ENCODE measurements around the gene OLFML1.

Gene OLFML1

DNA sequence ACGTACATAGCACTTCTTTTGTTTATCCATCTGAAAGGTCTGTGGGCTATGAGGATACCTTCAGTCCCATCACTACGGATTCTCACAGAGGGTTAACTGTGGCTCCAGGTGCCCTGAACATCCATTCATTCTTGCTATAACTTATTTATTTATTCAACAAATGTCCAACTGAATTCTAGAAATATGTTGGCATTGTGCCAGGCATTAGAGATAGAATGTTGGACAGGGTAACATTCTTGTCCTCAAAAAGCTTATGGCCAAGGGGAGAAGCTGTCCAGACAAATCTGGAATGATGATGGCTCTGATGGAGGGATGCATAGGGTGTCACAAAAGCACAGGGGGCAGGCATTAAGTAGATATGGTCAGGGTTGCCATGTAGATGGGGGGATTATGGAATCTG, 8.4 kb downstream of the OLFML1 start:
- 87% methylated on average over 1 of the region's 2 CpGs for WGBS
- H3K79me1 ChIP-seq (replicated peaks; ENCODE audit: low read length, poor library complexity, severe bottlenecking): no peaks in the 10 kb centered on the region
- H3K4me1 ChIP-seq (ENCODE audit: control insufficient read depth, insufficient read depth, low read depth, low read length): no peaks in the 10 kb centered on the region
- no peak overlapping the region for H2BK15ac ChIP-seq (ENCODE audit: low read depth, poor library complexity, severe bottlenecking)
- H2BK12ac ChIP-seq (ENCODE audit: low read length in 2 of 2): no peak overlapping the region
- no peak overlapping the region for H4K8ac ChIP-seq (ENCODE audit: low read length)
- no peak overlapping the region for H2AFZ ChIP-seq (ENCODE audit: low read depth, low read length)
- peaks cover 0 to 63% of the 10 kb centered on the region in 2 experiments for H3K36me3 ChIP-seq (ENCODE audit: control insufficient read depth in 1 of 2, insufficient read depth in 2 of 2, low read depth in 1 of 2, low read length in 2 of 2)
- H3K4ac ChIP-seq (ENCODE audit: low read depth in 1 of 2, low read length in 2 of 2): no peak overlapping the region
- H2AK5ac ChIP-seq (ENCODE audit: low read length, severe bottlenecking): no peak overlapping the region
- H3K23ac ChIP-seq (ENCODE audit: low read length in 2 of 2): no peak overlapping the region
- H3K9me3 ChIP-seq (ENCODE audit: control insufficient read depth, low read length): no peaks in the 10 kb centered on the region
- no peak for DNase-seq
- H3K14ac ChIP-seq (ENCODE audit: low read length in 2 of 2): no peak overlapping the region
- H3K4me3 ChIP-seq (ENCODE audit: insufficient read depth in 1 of 2, low read depth in 1 of 2, low read length in 2 of 2): no peak overlapping the region
- H3K27ac ChIP-seq (ENCODE audit: low read length, poor library complexity, severe bottlenecking): no peak overlapping the region
- H3K4me2 ChIP-seq (ENCODE audit: low read length, poor library complexity, severe bottlenecking): no peak overlapping the region
- no peak overlapping the region for H2BK5ac ChIP-seq (ENCODE audit: low read depth, low read length, poor library complexity, severe bottlenecking)
- no peak overlapping the region for H3K18ac ChIP-seq (ENCODE audit: low read depth in 1 of 2, low read length in 2 of 2)
- H3K9ac ChIP-seq (ENCODE audit: low read length): no peak overlapping the region
- H3K27me3 ChIP-seq (ENCODE audit: control insufficient read depth in 1 of 2, insufficient read depth in 1 of 2, low read length in 2 of 2): no peaks in the 10 kb centered on the region
- no peak overlapping the region for H4K91ac ChIP-seq (ENCODE audit: low read length)
- H2BK120ac ChIP-seq (ENCODE audit: low read depth, low read length): no peak overlapping the region

DNA sequence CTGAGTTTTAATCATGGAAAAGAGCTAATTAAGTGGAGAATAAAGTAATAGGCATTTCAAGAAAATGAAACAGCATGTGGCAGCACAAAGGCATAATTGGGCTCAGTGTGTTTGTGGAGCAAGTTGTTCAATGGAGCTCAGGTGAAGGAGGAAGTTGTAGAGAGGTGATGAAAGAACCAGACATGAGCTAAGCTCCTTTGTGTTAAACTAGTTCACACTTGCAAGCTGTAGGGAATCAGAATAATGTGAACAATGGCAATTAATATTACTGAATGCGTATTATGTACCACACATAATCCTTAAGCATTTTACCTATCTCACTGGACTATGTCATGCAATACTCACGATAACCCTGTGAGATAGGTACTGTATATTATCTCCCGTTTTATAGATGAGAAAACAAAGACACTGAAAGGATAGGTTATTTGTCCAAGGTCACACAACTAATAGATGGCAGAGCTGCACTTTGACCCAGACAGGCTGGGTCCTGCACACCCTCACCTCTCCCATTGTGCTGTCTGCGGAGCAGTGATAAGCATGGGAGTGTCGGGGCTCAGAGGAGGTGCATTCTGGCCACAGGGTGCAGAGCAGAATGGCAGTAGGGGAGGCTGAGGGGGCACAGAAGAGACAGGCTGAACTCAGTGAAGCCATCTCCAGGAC, 8.9 kb downstream of the OLFML1 start:
- H2AFZ ChIP-seq (ENCODE audit: low read depth, low read length): no peak overlapping the region
- WGBS: 90% methylated on average over 4 of the region's 5 CpGs
- H3K27ac ChIP-seq (ENCODE audit: low read length, poor library complexity, severe bottlenecking): no peak overlapping the region
- no peaks in the 10 kb centered on the region for H3K4me1 ChIP-seq (ENCODE audit: control insufficient read depth, insufficient read depth, low read depth, low read length)
- H3K79me1 ChIP-seq (replicated peaks; ENCODE audit: low read length, poor library complexity, severe bottlenecking): no peaks in the 10 kb centered on the region
- no peaks in the 10 kb centered on the region for H3K9me3 ChIP-seq (ENCODE audit: control insufficient read depth, low read length)
- H3K23ac ChIP-seq (ENCODE audit: low read length in 2 of 2): no peak overlapping the region
- H2BK5ac ChIP-seq (ENCODE audit: low read depth, low read length, poor library complexity, severe bottlenecking): no peak overlapping the region
- H4K8ac ChIP-seq (ENCODE audit: low read length): no peak overlapping the region
- H3K14ac ChIP-seq (ENCODE audit: low read length in 2 of 2): no peak overlapping the region
- no peaks in the 10 kb centered on the region for H3K27me3 ChIP-seq (ENCODE audit: control insufficient read depth in 1 of 2, insufficient read depth in 1 of 2, low read length in 2 of 2)
- no peak overlapping the region for H3K4me2 ChIP-seq (ENCODE audit: low read length, poor library complexity, severe bottlenecking)
- H3K18ac ChIP-seq (ENCODE audit: low read depth in 1 of 2, low read length in 2 of 2): peak overlapping the region in 1 of 2 experiments; percentile 1
- no peak overlapping the region for H2BK12ac ChIP-seq (ENCODE audit: low read length in 2 of 2)
- DNase-seq: no peak
- peaks cover 0 to 61% of the 10 kb centered on the region in 2 experiments for H3K36me3 ChIP-seq (ENCODE audit: control insufficient read depth in 1 of 2, insufficient read depth in 2 of 2, low read depth in 1 of 2, low read length in 2 of 2)
- H3K4ac ChIP-seq (ENCODE audit: low read depth in 1 of 2, low read length in 2 of 2): no peak overlapping the region
- H2BK15ac ChIP-seq (ENCODE audit: low read depth, poor library complexity, severe bottlenecking): no peak overlapping the region
- no peak overlapping the region for H3K4me3 ChIP-seq (ENCODE audit: insufficient read depth in 1 of 2, low read depth in 1 of 2, low read length in 2 of 2)
- no peak overlapping the region for H3K9ac ChIP-seq (ENCODE audit: low read length)
- no peak overlapping the region for H4K91ac ChIP-seq (ENCODE audit: low read length)
- no peak overlapping the region for H2AK5ac ChIP-seq (ENCODE audit: low read length, severe bottlenecking)
- no peak overlapping the region for H2BK120ac ChIP-seq (ENCODE audit: low read depth, low read length)

DNA sequence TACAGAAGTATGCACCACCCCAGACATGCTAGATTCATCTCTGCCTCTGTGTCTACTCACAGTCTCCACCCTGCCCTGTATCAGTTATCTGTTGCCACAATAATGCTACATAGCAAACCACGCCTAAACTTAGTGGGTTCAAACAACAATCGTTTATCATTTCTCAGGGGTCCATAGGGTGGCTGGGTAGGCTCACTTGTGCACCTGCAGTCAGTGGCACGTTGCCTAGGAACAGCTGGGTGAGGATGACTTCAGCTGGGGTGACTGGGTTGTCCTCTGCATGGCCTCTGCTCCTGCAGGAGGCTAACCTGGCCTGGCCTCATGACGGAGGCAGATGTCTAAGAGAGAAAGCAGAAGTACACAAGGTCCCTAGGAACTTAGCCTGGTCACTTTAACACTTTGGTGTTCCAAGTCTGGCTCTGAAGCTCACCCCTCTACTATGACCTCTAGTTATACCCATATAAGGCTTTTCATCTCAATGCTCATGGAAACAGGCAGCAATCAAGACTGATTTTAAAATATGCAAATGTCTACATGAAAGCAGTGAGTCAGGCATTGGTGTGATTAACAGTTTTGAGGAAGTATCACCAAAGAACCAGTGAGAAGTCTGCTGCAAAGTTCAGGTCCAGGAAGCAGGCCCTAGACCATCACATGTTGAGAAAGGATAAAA, 10.7 kb downstream of the OLFML1 start:
- no peak overlapping the region for H2BK15ac ChIP-seq (ENCODE audit: low read depth, poor library complexity, severe bottlenecking)
- no peak overlapping the region for H2BK120ac ChIP-seq (ENCODE audit: low read depth, low read length)
- no peak overlapping the region for H3K18ac ChIP-seq (ENCODE audit: low read depth in 1 of 2, low read length in 2 of 2)
- no peaks in the 10 kb centered on the region for H3K27me3 ChIP-seq (ENCODE audit: control insufficient read depth in 1 of 2, insufficient read depth in 1 of 2, low read length in 2 of 2)
- no peak overlapping the region for H3K23ac ChIP-seq (ENCODE audit: low read length in 2 of 2)
- no peak overlapping the region for H3K9ac ChIP-seq (ENCODE audit: low read length)
- peaks cover 0 to 66% of the 10 kb centered on the region in 2 experiments for H3K36me3 ChIP-seq (ENCODE audit: control insufficient read depth in 1 of 2, insufficient read depth in 2 of 2, low read depth in 1 of 2, low read length in 2 of 2)
- no peak for DNase-seq
- no peaks in the 10 kb centered on the region for H3K79me1 ChIP-seq (replicated peaks; ENCODE audit: low read length, poor library complexity, severe bottlenecking)
- 73% methylated on average over 4 of the region's 4 CpGs for WGBS
- no peak overlapping the region for H4K91ac ChIP-seq (ENCODE audit: low read length)
- H3K4me2 ChIP-seq (ENCODE audit: low read length, poor library complexity, severe bottlenecking): no peak overlapping the region
- H3K27ac ChIP-seq (ENCODE audit: low read length, poor library complexity, severe bottlenecking): no peak overlapping the region
- no peak overlapping the region for H2AFZ ChIP-seq (ENCODE audit: low read depth, low read length)
- no peaks in the 10 kb centered on the region for H3K9me3 ChIP-seq (ENCODE audit: control insufficient read depth, low read length)
- no peak overlapping the region for H3K4ac ChIP-seq (ENCODE audit: low read depth in 1 of 2, low read length in 2 of 2)
- H3K4me3 ChIP-seq (ENCODE audit: insufficient read depth in 1 of 2, low read depth in 1 of 2, low read length in 2 of 2): no peak overlapping the region
- no peak overlapping the region for H2BK12ac ChIP-seq (ENCODE audit: low read length in 2 of 2)
- H3K14ac ChIP-seq (ENCODE audit: low read length in 2 of 2): no peak overlapping the region
- H3K4me1 ChIP-seq (ENCODE audit: control insufficient read depth, insufficient read depth, low read depth, low read length): no peaks in the 10 kb centered on the region
- H2AK5ac ChIP-seq (ENCODE audit: low read length, severe bottlenecking): no peak overlapping the region
- no peak overlapping the region for H4K8ac ChIP-seq (ENCODE audit: low read length)
- no peak overlapping the region for H2BK5ac ChIP-seq (ENCODE audit: low read depth, low read length, poor library complexity, severe bottlenecking)

DNA sequence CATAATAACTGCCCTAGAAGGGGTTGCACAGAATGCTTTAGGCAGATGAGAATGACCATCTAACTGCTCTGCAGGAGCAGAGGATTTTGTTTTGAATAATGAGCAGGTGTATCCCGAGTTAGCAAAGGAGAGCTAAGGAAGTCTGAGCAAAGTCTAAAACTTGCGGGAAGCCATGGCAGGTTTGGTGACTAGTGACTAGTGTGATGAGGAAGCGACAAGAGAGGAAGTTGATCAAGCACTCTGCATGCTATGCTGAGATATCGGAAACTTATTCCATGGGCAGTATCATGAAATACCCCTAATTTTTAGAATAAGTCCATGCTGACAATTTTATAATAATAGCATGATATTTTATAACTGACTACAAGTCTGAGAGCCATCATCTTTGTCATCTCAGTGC, 12.9 kb downstream of the OLFML1 start:
- Histone ChIP-seq H3K36me3 (ENCODE audit: control insufficient read depth in 1 of 2, insufficient read depth in 2 of 2, low read depth in 1 of 2, low read length in 2 of 2) (peaks cover 0 to 67% of the 10 kb centered on the region in 2 experiments), H2BK12ac (ENCODE audit: low read length in 2 of 2) (no peak overlapping the region)
- 85% methylated on average over 3 of the region's 4 CpGs for WGBS

More for the DNA sequence above, 12.9 kb downstream of the OLFML1 start:
- Histone ChIP-seq H3K4ac (ENCODE audit: low read depth in 1 of 2, low read length in 2 of 2) (no peak overlapping the region), H3K9ac (ENCODE audit: low read length) (no peak overlapping the region), H3K23ac (ENCODE audit: low read length in 2 of 2) (no peak overlapping the region), H3K4me2 (ENCODE audit: low read length, poor library complexity, severe bottlenecking) (no peak overlapping the region), H3K18ac (ENCODE audit: low read depth in 1 of 2, low read length in 2 of 2) (no peak overlapping the region), H3K4me1 (ENCODE audit: control insufficient read depth, insufficient read depth, low read depth, low read length) (no peaks in the 10 kb centered on the region), H4K8ac (ENCODE audit: low read length) (no peak overlapping the region), H3K9me3 (ENCODE audit: control insufficient read depth, low read length) (no peaks in the 10 kb centered on the region), H3K79me1 (replicated peaks; ENCODE audit: low read length, poor library complexity, severe bottlenecking) (no peaks in the 10 kb centered on the region), H2BK15ac (ENCODE audit: low read depth, poor library complexity, severe bottlenecking) (no peak overlapping the region), H2AFZ (ENCODE audit: low read depth, low read length) (no peak overlapping the region), H3K27me3 (ENCODE audit: control insufficient read depth in 1 of 2, insufficient read depth in 1 of 2, low read length in 2 of 2) (no peaks in the 10 kb centered on the region), H2BK120ac (ENCODE audit: low read depth, low read length) (no peak overlapping the region), H2AK5ac (ENCODE audit: low read length, severe bottlenecking) (no peak overlapping the region), H2BK5ac (ENCODE audit: low read depth, low read length, poor library complexity, severe bottlenecking) (no peak overlapping the region), H4K91ac (ENCODE audit: low read length) (no peak overlapping the region), H3K14ac (ENCODE audit: low read length in 2 of 2) (no peak overlapping the region), H3K27ac (ENCODE audit: low read length, poor library complexity, severe bottlenecking) (no peak overlapping the region), H3K4me3 (ENCODE audit: insufficient read depth in 1 of 2, low read depth in 1 of 2, low read length in 2 of 2) (no peak overlapping the region)
- DNase-seq: no peak

All from mesenchymal stem cell (in vitro differentiated cells and primary cell).